ENCODE measurements around the gene MS4A3.
"Not testable (repeated sequence)": the region's sequence is repeated elsewhere in the genome, so short reads cannot be mapped to it uniquely, and the experiment has no call there.

Gene MS4A3

GRCh38 chr11:60056349-60056969 lies at the start of gene MS4A3:
Gene MS4A3, plus strand, starts transcription at chr11:60056665. Its CDS starts 4,496 bp downstream, at chr11:60061161.
- peak; percentile 97 for DNase-seq (ENCODE audit: low read depth)

GRCh38 chr11:60016881-60017280 lies 39.6 kb upstream of the MS4A3 start, which contains the start of gene OOSP4B:
Gene OOSP4B, plus strand, starts transcription at chr11:60017181.
- no peak for DNase-seq (ENCODE audit: low read depth)

GRCh38 chr11:60018058-60018457 lies 38.4 kb upstream of the MS4A3 start:
- no peak for DNase-seq (ENCODE audit: low read depth)

GRCh38 chr11:60020376-60020775 lies 36.1 kb upstream of the MS4A3 start:
- not testable (repeated sequence) for DNase-seq (ENCODE audit: low read depth)

- DNase-seq (ENCODE audit: low read depth) = no peak
These were observed 27.3 kb upstream of the MS4A3 start for GRCh38 chr11:60029015-60029632.

GRCh38 chr11:60040109-60040508 lies 16.4 kb upstream of the MS4A3 start, which contains the start of gene OOSP2:
Gene OOSP2, plus strand, starts transcription at chr11:60040409. Its CDS starts 51 bp downstream, at chr11:60040460.
- no peak for DNase-seq (ENCODE audit: low read depth)

GRCh38 chr11:60050422-60050821 lies 6.0 kb upstream of the MS4A3 start:
- not testable (repeated sequence) for DNase-seq (ENCODE audit: low read depth)

GRCh38 chr11:60050839-60051238 lies 5.6 kb upstream of the MS4A3 start:
- not testable (repeated sequence) for DNase-seq (ENCODE audit: low read depth)

- DNase-seq (ENCODE audit: low read depth) = no peak
These were observed 2.6 kb downstream of the MS4A3 start for GRCh38 chr11:60059052-60059451.

GRCh38 chr11:60059521-60060240 lies 3.2 kb downstream of the MS4A3 start:
- no peak for DNase-seq (ENCODE audit: low read depth)

GRCh38 chr11:60064111-60064510 lies 7.6 kb downstream of the MS4A3 start:
- DNase-seq (ENCODE audit: low read depth) = no peak

- no peak for DNase-seq (ENCODE audit: low read depth)
These were observed 9.3 kb downstream of the MS4A3 start for GRCh38 chr11:60065801-60066200.

- no peak for DNase-seq (ENCODE audit: low read depth)
These were observed 13.0 kb downstream of the MS4A3 start for GRCh38 chr11:60069450-60069849.

GRCh38 chr11:60071644-60072043 lies 15.2 kb downstream of the MS4A3 start:
- not testable (repeated sequence) for DNase-seq (ENCODE audit: low read depth)

GRCh38 chr11:60077216-60077817 lies 20.9 kb downstream of the MS4A3 start:
- no peak for DNase-seq (ENCODE audit: low read depth)

- DNase-seq (ENCODE audit: low read depth) = no peak
These were observed 21.5 kb downstream of the MS4A3 start for GRCh38 chr11:60077981-60078380.

GRCh38 chr11:60078745-60079144 lies 22.3 kb downstream of the MS4A3 start:
- DNase-seq (ENCODE audit: low read depth) = no peak

- no peak for DNase-seq (ENCODE audit: low read depth)
These were observed 24.1 kb downstream of the MS4A3 start for GRCh38 chr11:60080535-60080934.

- no peak for DNase-seq (ENCODE audit: low read depth)
These were observed 28.3 kb downstream of the MS4A3 start for GRCh38 chr11:60084631-60085273.

- DNase-seq (ENCODE audit: low read depth) = peak; percentile 64
These were observed 29.4 kb downstream of the MS4A3 start for GRCh38 chr11:60085909-60086308.

GRCh38 chr11:60087239-60087638 lies 30.8 kb downstream of the MS4A3 start:
- no peak for DNase-seq (ENCODE audit: low read depth)

GRCh38 chr11:60088364-60088763 lies 31.9 kb downstream of the MS4A3 start, which contains the start of gene MS4A2:
Gene MS4A2, plus strand, starts transcription at chr11:60088664. Its CDS starts 102 bp downstream, at chr11:60088766.
- no peak for DNase-seq (ENCODE audit: low read depth)

All from CMK (cell line).